HEK293 (cell line): ENCODE data around the gene SEC24B.

ENCODE experiments used
- CTCF ChIA-PET: fragments of 350-600 bp; formaldehyde crosslinking; extraction: SDS; loops from one replicate; lab custom pipeline; 2021; ENCODE audit warnings: antibody characterized with exemption; lab: Yijun Ruan, JAX
- POLR2A ChIA-PET: fragments of 300-600 bp; formaldehyde crosslinking; extraction: SDS; loops from one replicate; lab custom pipeline; 2020; ENCODE audit warnings: antibody characterized with exemption, inconsistent platforms; lab: Yijun Ruan, JAX
- H3K27ac ChIP-seq: fragments of 200-500 bp; sonication (Bioruptor generic); 2 replicates; pipeline ENCODE4 v1.5.1; 2014; ENCODE audit warnings: low read depth, low read length, control low read depth, inconsistent platforms; ENCODE audit errors: extremely low read depth
- H3K36me3 ChIP-seq, 2 experiments: fragments of 200-500 bp in 1 of 2; sonication (Bioruptor generic) in 1 of 2; 1 replicate in 1 of 2; 2 replicates in 1 of 2; pipeline ENCODE4 v1.5.1; 2014 to 2017; ENCODE audit warnings: inconsistent platforms in 2 of 2, low read length in 2 of 2; ENCODE audit not compliant: control insufficient read depth in 2 of 2, insufficient read depth in 1 of 2
- H3K4me1 ChIP-seq: fragments of 200-500 bp; sonication (Bioruptor generic); 2 replicates; pipeline ENCODE4 v1.5.1; 2014; ENCODE audit warnings: mild to moderate bottlenecking, low read length, inconsistent platforms; ENCODE audit not compliant: control insufficient read depth, insufficient read depth
- H3K4me3 ChIP-seq: 2 replicates; pipeline ENCODE4 v1.5.1; 2011; ENCODE audit warnings: low read depth, mild to moderate bottlenecking, control low read depth, low read length, moderate library complexity
- H3K9me3 ChIP-seq: fragments of 200-500 bp; sonication (Bioruptor generic); 2 replicates; pipeline ENCODE4 v1.5.1; 2014; ENCODE audit warnings: low read depth, low read length, inconsistent platforms; ENCODE audit not compliant: control insufficient read depth, insufficient read depth
- BCL11A ChIP-seq: fragments of 450-650 bp; formaldehyde crosslinking; IDR thresholded peaks from 2 replicates; pipeline ENCODE4 v1.5.1; 2016; ENCODE audit warnings: low read depth, missing biosample characterization, missing genetic modification characterization
- KLF16 ChIP-seq: fragments of 450-650 bp; formaldehyde crosslinking; IDR thresholded peaks from 2 replicates; pipeline ENCODE4 v1.5.1; 2017; ENCODE audit warnings: missing biosample characterization, missing genetic modification characterization
- KLF7 ChIP-seq: fragments of 450-650 bp; formaldehyde crosslinking; IDR thresholded peaks from 2 replicates; pipeline ENCODE4 v1.5.1; 2016; ENCODE audit warnings: missing biosample characterization, missing genetic modification characterization, borderline replicate concordance
- MZF1 ChIP-seq: fragments of 450-650 bp; formaldehyde crosslinking; IDR thresholded peaks from 2 replicates; pipeline ENCODE4 v1.5.1; 2017; ENCODE audit warnings: missing biosample characterization, missing genetic modification characterization, borderline replicate concordance
- ZNF157 ChIP-seq: fragments of 450-650 bp; formaldehyde crosslinking; IDR thresholded peaks from 2 replicates; pipeline ENCODE4 v1.5.1; 2016; ENCODE audit warnings: missing biosample characterization, missing genetic modification characterization
- ZNF280D ChIP-seq: fragments of 450-650 bp; formaldehyde crosslinking; IDR thresholded peaks from 2 replicates; pipeline ENCODE4 v1.5.1; 2016; ENCODE audit warnings: missing biosample characterization, missing genetic modification characterization
- ZNF48 ChIP-seq: fragments of 450-650 bp; formaldehyde crosslinking; IDR thresholded peaks from 2 replicates; pipeline ENCODE4 v1.5.1; 2016; ENCODE audit warnings: missing biosample characterization, missing genetic modification characterization
- ZNF558 ChIP-seq: fragments of 450-650 bp; formaldehyde crosslinking; IDR thresholded peaks from 2 replicates; pipeline ENCODE4 v1.5.1; 2016; ENCODE audit warnings: missing biosample characterization, missing genetic modification characterization
- ZNF560 ChIP-seq: fragments of 450-650 bp; formaldehyde crosslinking; IDR thresholded peaks from 2 replicates; pipeline ENCODE4 v1.5.1; 2017; ENCODE audit warnings: missing biosample characterization, missing genetic modification characterization, borderline replicate concordance
- ZNF610 ChIP-seq: fragments of 450-650 bp; formaldehyde crosslinking; IDR thresholded peaks from 2 replicates; pipeline ENCODE4 v1.5.1; 2016; ENCODE audit warnings: missing biosample characterization, missing genetic modification characterization, borderline replicate concordance
- ZNF76 ChIP-seq: fragments of 450-650 bp; formaldehyde crosslinking; IDR thresholded peaks from 2 replicates; pipeline ENCODE4; 2016; ENCODE audit warnings: low read depth, missing biosample characterization, missing genetic modification characterization, borderline replicate concordance
- ZSCAN4 ChIP-seq: fragments of 450-650 bp; formaldehyde crosslinking; IDR thresholded peaks from 2 replicates; pipeline ENCODE4 v1.5.1; 2017; ENCODE audit warnings: missing biosample characterization, missing genetic modification characterization
- TF ChIP-seq, protein P1 (sequence below): fragments of 450-650 bp; formaldehyde crosslinking; IDR thresholded peaks from 2 replicates; pipeline ENCODE4 v1.5.1; 2016; ENCODE audit warnings: missing biosample characterization, missing genetic modification characterization, low read depth
- TF ChIP-seq, protein P2 (sequence below): fragments of 450-650 bp; formaldehyde crosslinking; IDR thresholded peaks from 2 replicates; pipeline ENCODE4 v1.5.1; 2016; ENCODE audit warnings: missing biosample characterization, missing genetic modification characterization, borderline replicate concordance

Gene SEC24B

GRCh38 chr4:109444182-109444844 lies 10.7 kb downstream of the SEC24B start:
- ChIA-PET CTCF (interaction anchor here (1.0 to 1.2 kb wide), 2 partner anchors 11 to 115 kb away, joined by 3 to 5 read pairs; partner anchors contain the start of genes MCUB and SEC24B), POLR2A (no interaction called here)
- H3K4me1 ChIP-seq, result peaks cover 12% of the 10 kb centered on the region
- TF ChIP-seq ZSCAN4 (tag by site-specific recombination), result no peak
- no peak for TF ChIP-seq ZNF560
- no peak for TF ChIP-seq MZF1 (tag by site-specific recombination)
- no peak for TF ChIP-seq ZNF76
- no peak for TF ChIP-seq ZNF48
- no peak for TF ChIP-seq ZNF157 (tag by site-specific recombination)
- TF ChIP-seq BCL11A (tag by site-specific recombination), result no peak
- no peak for TF ChIP-seq ZNF280D (tag by site-specific recombination)
- no peak for TF ChIP-seq ZNF610 (tag by site-specific recombination)
- TF ChIP-seq, protein P1, sequence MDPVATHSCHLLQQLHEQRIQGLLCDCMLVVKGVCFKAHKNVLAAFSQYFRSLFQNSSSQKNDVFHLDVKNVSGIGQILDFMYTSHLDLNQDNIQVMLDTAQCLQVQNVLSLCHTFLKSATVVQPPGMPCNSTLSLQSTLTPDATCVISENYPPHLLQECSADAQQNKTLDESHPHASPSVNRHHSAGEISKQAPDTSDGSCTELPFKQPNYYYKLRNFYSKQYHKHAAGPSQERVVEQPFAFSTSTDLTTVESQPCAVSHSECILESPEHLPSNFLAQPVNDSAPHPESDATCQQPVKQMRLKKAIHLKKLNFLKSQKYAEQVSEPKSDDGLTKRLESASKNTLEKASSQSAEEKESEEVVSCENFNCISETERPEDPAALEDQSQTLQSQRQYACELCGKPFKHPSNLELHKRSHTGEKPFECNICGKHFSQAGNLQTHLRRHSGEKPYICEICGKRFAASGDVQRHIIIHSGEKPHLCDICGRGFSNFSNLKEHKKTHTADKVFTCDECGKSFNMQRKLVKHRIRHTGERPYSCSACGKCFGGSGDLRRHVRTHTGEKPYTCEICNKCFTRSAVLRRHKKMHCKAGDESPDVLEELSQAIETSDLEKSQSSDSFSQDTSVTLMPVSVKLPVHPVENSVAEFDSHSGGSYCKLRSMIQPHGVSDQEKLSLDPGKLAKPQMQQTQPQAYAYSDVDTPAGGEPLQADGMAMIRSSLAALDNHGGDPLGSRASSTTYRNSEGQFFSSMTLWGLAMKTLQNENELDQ (tag by site-specific recombination), result no peak
- TF ChIP-seq, protein P2, sequence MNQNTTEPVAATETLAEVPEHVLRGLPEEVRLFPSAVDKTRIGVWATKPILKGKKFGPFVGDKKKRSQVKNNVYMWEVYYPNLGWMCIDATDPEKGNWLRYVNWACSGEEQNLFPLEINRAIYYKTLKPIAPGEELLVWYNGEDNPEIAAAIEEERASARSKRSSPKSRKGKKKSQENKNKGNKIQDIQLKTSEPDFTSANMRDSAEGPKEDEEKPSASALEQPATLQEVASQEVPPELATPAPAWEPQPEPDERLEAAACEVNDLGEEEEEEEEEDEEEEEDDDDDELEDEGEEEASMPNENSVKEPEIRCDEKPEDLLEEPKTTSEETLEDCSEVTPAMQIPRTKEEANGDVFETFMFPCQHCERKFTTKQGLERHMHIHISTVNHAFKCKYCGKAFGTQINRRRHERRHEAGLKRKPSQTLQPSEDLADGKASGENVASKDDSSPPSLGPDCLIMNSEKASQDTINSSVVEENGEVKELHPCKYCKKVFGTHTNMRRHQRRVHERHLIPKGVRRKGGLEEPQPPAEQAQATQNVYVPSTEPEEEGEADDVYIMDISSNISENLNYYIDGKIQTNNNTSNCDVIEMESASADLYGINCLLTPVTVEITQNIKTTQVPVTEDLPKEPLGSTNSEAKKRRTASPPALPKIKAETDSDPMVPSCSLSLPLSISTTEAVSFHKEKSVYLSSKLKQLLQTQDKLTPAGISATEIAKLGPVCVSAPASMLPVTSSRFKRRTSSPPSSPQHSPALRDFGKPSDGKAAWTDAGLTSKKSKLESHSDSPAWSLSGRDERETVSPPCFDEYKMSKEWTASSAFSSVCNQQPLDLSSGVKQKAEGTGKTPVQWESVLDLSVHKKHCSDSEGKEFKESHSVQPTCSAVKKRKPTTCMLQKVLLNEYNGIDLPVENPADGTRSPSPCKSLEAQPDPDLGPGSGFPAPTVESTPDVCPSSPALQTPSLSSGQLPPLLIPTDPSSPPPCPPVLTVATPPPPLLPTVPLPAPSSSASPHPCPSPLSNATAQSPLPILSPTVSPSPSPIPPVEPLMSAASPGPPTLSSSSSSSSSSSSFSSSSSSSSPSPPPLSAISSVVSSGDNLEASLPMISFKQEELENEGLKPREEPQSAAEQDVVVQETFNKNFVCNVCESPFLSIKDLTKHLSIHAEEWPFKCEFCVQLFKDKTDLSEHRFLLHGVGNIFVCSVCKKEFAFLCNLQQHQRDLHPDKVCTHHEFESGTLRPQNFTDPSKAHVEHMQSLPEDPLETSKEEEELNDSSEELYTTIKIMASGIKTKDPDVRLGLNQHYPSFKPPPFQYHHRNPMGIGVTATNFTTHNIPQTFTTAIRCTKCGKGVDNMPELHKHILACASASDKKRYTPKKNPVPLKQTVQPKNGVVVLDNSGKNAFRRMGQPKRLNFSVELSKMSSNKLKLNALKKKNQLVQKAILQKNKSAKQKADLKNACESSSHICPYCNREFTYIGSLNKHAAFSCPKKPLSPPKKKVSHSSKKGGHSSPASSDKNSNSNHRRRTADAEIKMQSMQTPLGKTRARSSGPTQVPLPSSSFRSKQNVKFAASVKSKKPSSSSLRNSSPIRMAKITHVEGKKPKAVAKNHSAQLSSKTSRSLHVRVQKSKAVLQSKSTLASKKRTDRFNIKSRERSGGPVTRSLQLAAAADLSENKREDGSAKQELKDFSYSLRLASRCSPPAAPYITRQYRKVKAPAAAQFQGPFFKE (tag by site-specific recombination), result no peak
- TF ChIP-seq ZNF558 (tag by site-specific recombination), result no peak
- no peak for TF ChIP-seq KLF16 (tag by site-specific recombination)
- no peak for TF ChIP-seq KLF7 (tag by site-specific recombination)
- TF ChIP-seq, all 188 proteins: peak for 0
- peaks cover 8 to 12% of the 10 kb centered on the region in 2 experiments for H3K36me3 ChIP-seq
- H3K27ac ChIP-seq, result no peak overlapping the region
- no peaks in the 10 kb centered on the region for H3K9me3 ChIP-seq
- no peak overlapping the region for H3K4me3 ChIP-seq
